GM19438 (cell line): ENCODE results near the gene GREB1.

Experiments
- ATAC-seq: cut with Tn5 transposase; IDR thresholded peaks from one replicate; pipeline ENCODE4 v1.9.1; 2021; ENCODE audit warnings: low read depth; ENCODE audit not compliant: unreplicated experiment

Gene GREB1

DNA sequence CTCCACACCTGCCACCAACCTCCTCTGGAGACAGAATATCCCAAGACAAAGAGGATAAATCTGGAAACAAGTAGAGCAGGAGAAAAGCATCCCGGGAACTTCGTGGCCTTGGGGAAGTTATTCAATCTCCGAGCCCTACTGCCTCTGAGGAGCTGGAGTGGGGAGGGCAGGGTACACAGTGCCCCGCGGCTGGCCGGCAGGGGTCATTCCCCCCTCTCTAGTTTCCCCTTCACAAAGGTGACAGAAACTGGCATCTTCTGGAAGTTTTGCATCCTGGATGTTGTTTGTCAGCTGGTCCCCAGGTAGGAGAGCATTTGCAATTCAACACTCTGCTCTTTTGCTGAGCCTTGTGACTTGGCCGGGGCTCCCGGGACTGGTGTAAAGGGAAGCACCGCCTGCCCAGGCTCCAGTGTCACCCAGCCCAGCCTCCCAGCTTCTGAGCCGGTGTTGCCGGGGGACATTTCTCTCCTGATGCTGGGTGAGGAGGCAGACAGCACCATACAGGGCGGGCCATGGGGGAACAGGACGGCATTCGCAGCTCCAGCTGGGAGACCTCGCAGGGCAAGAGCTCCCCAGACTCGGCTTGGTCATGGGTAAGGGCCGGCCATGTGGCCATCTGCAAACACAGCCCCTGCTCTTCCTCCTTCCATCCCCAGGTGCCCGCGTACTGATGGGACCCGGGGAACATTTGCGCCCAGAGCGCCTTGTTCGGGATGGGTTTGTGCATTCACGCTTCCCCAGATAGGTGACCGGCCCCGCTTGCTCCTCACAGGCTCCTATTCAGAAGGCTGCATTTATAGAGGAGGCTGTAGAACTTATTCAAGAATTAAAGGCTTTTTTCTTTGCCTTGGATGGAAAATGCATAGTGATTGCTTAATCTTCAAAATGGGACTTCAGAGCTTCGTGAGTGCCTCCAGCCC is 143.6 kb downstream of the GREB1 start:
- no peak for ATAC-seq

DNA sequence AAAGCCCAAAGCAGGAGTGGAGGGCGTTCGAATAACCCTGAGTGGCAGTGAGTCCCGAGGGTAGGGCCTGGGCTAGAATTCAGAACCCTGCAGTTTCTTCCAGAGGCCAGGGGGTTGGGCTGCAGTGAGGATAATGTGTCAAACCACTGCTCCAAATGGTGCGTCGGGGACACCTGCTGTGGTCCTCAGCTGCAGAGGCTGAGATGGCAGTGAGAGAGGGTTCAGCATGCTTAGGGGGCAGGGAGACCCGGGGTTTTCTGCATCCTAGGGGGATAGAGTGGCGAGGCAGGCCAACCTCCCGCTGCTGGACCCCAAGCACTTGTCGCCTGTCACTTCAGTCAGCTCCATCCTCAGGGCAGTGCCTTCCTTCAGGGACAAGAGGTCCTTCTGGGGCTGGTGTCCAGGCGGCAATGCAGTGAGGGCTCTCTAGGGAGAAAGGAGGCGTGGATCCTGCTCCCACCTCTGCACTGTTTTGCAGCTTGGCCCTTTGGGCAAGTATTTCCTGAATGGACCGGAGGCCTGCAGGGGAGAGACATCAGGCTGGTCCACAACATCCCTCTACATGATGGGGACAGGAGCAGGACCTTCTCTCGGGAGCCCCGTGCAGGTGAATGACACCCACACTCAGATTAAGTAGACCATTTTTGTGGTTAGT is 144.6 kb downstream of the GREB1 start:
- no peak for ATAC-seq

GRCh38 chr2:11679016-11679415 is 145.2 kb downstream of the GREB1 start:
- no peak for ATAC-seq

- ATAC-seq, result no peak
Observed at GRCh38 chr2:11679486-11680181, 145.8 kb downstream of the GREB1 start.

DNA sequence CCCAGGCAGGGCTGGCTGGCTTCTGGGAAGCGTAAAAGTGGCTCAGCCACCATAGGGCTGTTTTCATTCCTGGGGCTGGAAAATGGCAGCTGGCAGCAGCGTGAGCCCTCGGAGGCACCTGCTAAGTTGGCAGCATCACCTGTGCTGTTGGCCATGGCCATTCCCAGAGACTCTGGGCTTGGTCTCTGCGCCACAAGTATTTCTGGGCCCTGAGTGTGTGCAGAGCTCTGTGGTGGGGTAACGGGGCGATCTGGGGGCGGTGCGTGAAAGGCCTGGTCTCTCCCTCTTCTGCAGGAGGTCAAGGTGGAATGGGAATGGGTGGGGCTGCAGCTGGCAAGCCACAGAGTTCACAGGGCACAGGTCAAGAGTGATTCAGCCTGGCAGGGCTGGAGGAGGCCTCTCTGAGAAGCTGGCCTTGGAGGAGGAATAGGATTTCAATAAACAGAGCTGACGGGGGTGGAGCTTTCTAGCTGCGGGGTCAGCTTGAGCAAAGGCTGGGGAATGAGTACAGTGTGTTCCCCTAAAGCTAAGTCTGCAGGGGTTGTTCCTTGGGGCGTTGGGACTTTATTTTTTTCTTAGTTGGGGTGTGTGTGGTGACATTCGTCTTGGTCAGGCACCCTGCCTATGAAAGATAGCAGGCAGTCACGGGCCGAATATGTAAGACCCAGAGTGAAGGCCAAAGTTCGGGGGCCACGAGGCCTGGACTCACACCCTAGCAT is 146.5 kb downstream of the GREB1 start:
- no peak for ATAC-seq

- ATAC-seq, result no peak
Observed at GRCh38 chr2:11680901-11681721, 147.3 kb downstream of the GREB1 start.

- ATAC-seq, result no peak
Observed at GRCh38 chr2:11681722-11682589, 148.1 kb downstream of the GREB1 start.

DNA sequence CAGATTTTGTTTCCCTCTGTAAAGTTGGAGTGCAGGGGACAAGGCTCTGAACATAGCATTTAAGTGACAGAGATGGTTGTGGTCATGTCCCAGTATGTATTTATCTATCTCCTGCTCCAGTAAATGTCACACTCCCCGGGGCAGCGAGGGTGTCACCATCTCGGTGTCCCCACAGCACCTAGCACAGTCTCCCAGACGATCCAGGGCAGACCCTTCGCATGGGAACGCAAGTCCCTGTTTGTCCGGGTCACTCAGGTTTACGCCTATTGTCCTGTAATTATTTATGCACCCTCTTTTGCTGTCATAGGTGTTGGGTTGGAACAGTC is 148.7 kb downstream of the GREB1 start:
- no peak for ATAC-seq

DNA sequence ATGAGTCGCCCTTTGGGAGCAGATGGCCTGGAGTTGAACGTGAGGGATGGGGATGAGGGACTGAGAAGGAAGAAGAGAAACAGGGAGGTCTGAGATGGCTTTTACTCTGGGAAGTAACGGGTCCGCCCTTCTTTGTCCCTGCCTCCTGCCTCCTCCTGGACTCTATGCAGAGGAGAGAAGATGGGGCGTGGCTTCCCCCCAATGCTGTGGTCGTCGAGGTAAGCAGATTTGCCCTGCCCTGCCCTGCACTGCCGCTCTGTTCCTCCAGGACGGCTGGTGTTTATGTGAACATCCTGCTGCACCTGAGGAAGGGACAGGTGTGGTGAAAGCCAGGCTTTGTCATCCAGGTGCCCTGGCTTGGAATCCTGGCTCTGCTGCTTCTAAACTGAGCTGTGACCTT is 149.6 kb downstream of the GREB1 start:
- ATAC-seq, result no peak

DNA sequence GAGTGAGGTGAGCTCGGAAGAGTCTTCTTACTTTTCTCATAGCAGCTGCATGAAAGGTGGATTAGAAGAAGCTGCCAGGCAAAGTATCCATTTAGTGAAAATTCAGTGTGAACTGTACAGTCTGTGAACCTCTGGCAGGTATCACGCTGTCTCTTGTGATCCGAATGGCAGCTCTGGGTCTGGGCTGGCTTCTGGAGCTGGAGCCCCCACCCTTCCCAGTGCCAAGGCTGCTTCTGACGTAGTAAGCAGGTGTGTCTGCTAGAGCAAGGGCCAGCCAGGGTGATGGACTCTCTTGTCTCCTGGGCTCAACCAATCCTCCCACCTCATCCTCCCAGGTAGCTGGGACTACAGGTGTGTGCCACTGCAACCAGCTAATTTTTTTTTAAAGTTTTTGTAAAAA is 150.1 kb downstream of the GREB1 start:
- no peak for ATAC-seq

GRCh38 chr2:11684894-11685460 is 151.1 kb downstream of the GREB1 start:
- ATAC-seq, result no peak

- ATAC-seq, result no peak
Observed at GRCh38 chr2:11685906-11686470, 152.1 kb downstream of the GREB1 start.

- no peak for ATAC-seq
Observed at GRCh38 chr2:11687736-11688135, 153.9 kb downstream of the GREB1 start.

- ATAC-seq, result peak; percentile 85
Observed at GRCh38 chr2:11688222-11689069, 154.6 kb downstream of the GREB1 start.

DNA sequence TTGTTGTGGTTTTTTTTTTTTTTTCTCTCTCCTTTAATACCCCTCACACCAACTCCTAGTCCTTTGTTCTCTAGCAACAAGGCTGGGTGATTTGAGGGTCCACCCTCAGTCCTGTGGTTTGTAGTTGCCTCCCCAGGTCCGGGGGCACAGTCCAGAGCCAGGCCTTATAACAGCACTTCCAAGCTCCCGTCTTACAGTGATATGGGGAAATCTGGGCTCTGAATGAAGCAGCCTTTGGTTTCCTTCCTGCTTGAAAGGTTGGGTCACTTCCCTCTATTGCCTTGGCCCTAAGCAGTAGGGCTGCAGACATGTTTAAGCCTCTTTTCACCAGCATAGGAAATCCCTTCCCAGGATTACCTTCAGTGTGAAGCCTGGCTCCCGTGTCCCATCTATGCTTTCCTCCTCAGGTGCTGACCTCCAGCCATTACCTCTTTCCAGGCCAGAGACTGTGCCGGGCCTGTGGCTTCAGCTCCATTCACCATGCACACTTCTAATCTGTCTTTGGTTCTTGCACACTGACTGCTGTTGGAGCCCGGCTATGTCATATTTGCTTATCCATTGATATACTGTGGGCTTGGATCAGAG is 157.3 kb downstream of the GREB1 start:
- ATAC-seq, result no peak
